Vagina (tissue), 2 donors: ENCODE data around the gene TULP4.

Source experiments
- CTCF ChIP-seq, 3 experiments: fragments of 450-650 bp in 2 of 3; fragments of 200-600 bp in 1 of 3; sonication (generic) in 1 of 3; IDR thresholded peaks; one replicate each; pipeline ENCODE4 v1.5.1; 2017 to 2019; ENCODE audit warnings: antibody characterized with exemption in 3 of 3, mild to moderate bottlenecking in 2 of 3, moderate library complexity in 2 of 3
- POLR2A ChIP-seq, 2 donors: fragments of 450-650 bp; IDR thresholded peaks; one replicate each; pipeline ENCODE4 v1.6.1; 2017; ENCODE audit warnings: antibody characterized with exemption in 2 of 2, mild to moderate bottlenecking in 2 of 2, moderate library complexity in 2 of 2
- POLR2AphosphoS5 ChIP-seq, 2 donors: sonication (generic); formaldehyde crosslinking; IDR thresholded peaks; one replicate each; pipeline ENCODE4 v1.9.0; 2017; ENCODE audit warnings: antibody characterized with exemption in 2 of 2, mild to moderate bottlenecking in 2 of 2, low read depth in 1 of 2; ENCODE audit not compliant: insufficient read depth in 1 of 2

GRCh38 chr6:158367816-158368215 lies 55.6 kb downstream of the TULP4 start:
- TF ChIP-seq CTCF (IDR thresholded peaks at IDR 0.05) (no peak), POLR2A (IDR thresholded peaks at IDR 0.05) (no peak), POLR2AphosphoS5 (IDR thresholded peaks at IDR 0.05; ENCODE audit: insufficient read depth in 1 of 2, low read depth in 1 of 2) (no peak)
